Ecto neural progenitor cell (in vitro differentiated cells): ENCODE data around the gene DPYD.
"Not testable (repeated sequence)": the region's sequence is repeated elsewhere in the genome, so short reads cannot be mapped to it uniquely, and the experiment has no call there.

ENCODE experiments used
- DNase-seq: peaks from one replicate; pipeline ENCODE4 v3.0.0-alpha.2; 2018; ENCODE audit warnings: low spot score

The DPYD gene

GRCh38 chr1:97277891-97278654 is 642.8 kb downstream of the DPYD start:
- no peak for DNase-seq

GRCh38 chr1:97271916-97272788 is 648.7 kb downstream of the DPYD start:
- no peak for DNase-seq

- DNase-seq, result no peak
Observed at GRCh38 chr1:97270508-97271307, 650.1 kb downstream of the DPYD start.

GRCh38 chr1:97265630-97266029 is 655.2 kb downstream of the DPYD start:
- DNase-seq, result no peak

- no peak for DNase-seq
Observed at GRCh38 chr1:97262842-97263241, 658.0 kb downstream of the DPYD start.

GRCh38 chr1:97258597-97258996 is 662.2 kb downstream of the DPYD start:
- DNase-seq, result no peak

GRCh38 chr1:97254731-97255463 is 665.9 kb downstream of the DPYD start:
- DNase-seq, result no peak

GRCh38 chr1:97252925-97253324 is 667.9 kb downstream of the DPYD start:
- no peak for DNase-seq

GRCh38 chr1:97252076-97252475 is 668.8 kb downstream of the DPYD start:
- no peak for DNase-seq

- no peak for DNase-seq
Observed at GRCh38 chr1:97247196-97247595, 673.6 kb downstream of the DPYD start.

GRCh38 chr1:97245682-97246081 is 675.2 kb downstream of the DPYD start:
- no peak for DNase-seq

GRCh38 chr1:97245026-97245425 is 675.8 kb downstream of the DPYD start:
- DNase-seq, result no peak

- DNase-seq, result no peak
Observed at GRCh38 chr1:97243973-97244560, 676.8 kb downstream of the DPYD start.

- no peak for DNase-seq
Observed at GRCh38 chr1:97238816-97239215, 682.0 kb downstream of the DPYD start.

GRCh38 chr1:97231354-97231753 is 689.5 kb downstream of the DPYD start:
- not testable (repeated sequence) for DNase-seq

GRCh38 chr1:97212671-97213070 is 708.2 kb downstream of the DPYD start:
- DNase-seq, result no peak

GRCh38 chr1:97210307-97210706 is 710.5 kb downstream of the DPYD start:
- no peak for DNase-seq

GRCh38 chr1:97209381-97209957 is 711.4 kb downstream of the DPYD start:
- no peak for DNase-seq

GRCh38 chr1:97207868-97208267 is 713.0 kb downstream of the DPYD start:
- no peak for DNase-seq

- no peak for DNase-seq
Observed at GRCh38 chr1:97204468-97204867, 716.4 kb downstream of the DPYD start.
